Kidney (tissue), 14 donors: ENCODE data around the gene ZSWIM6. TPM values are rescaled to one million over a fixed set of nuclear protein-coding genes. Genes with fewer than 3 reads are reported as not detected.

ENCODE experiments used
- DNase-seq, 5 donors: peaks; one replicate each; pipeline ENCODE4 v3.0.0-alpha.2; 2013 to 2020
- FAIRE-seq: peaks from 2 replicates; lab custom pipeline; 2012; peaks lifted over from hg19 to GRCh38; lab: Jason Lieb, UNC
- H3K27ac ChIP-seq, 2 donors: one replicate each; pipeline ENCODE4 v1.7.0; 2013; ENCODE audit warnings: low read depth in 2 of 2, low read length in 2 of 2, inconsistent platforms in 1 of 2
- H3K27me3 ChIP-seq: one replicate; pipeline ENCODE4 v1.7.1; 2013; ENCODE audit warnings: low read length, inconsistent platforms; ENCODE audit not compliant: control insufficient read depth, insufficient read depth
- H3K36me3 ChIP-seq, 3 donors: one replicate each; pipeline versions ENCODE4 v1.7.0 to v1.7.1; 2013; ENCODE audit warnings: low read length in 3 of 3, control low read depth in 1 of 3, inconsistent platforms in 1 of 3; ENCODE audit not compliant: insufficient read depth in 3 of 3, control insufficient read depth in 2 of 3
- H3K4me1 ChIP-seq, 3 donors: one replicate each; pipeline versions ENCODE4 v1.7.0 to v1.7.1; 2013; ENCODE audit warnings: low read length in 3 of 3, inconsistent platforms in 1 of 3, low read depth in 1 of 3; ENCODE audit not compliant: control insufficient read depth in 2 of 3, insufficient read depth in 2 of 3
- H3K4me3 ChIP-seq, 3 donors: one replicate each; pipeline versions ENCODE4 v1.7.0 to v1.8.1; 2013; ENCODE audit warnings: low read length in 3 of 3, control low read depth in 1 of 3, inconsistent platforms in 1 of 3
- H3K9ac ChIP-seq, 3 donors: one replicate each; pipeline versions ENCODE4 v1.7.0 to v1.7.1; 2013; ENCODE audit warnings: low read length in 3 of 3, control low read depth in 1 of 3, inconsistent platforms in 1 of 3
- H3K9me3 ChIP-seq, 3 donors: one replicate each; pipeline versions ENCODE4 v1.7.0 to v1.7.1; 2013; ENCODE audit warnings: low read length in 3 of 3, control low read depth in 1 of 3, inconsistent platforms in 1 of 3; ENCODE audit not compliant: control insufficient read depth in 2 of 3, insufficient read depth in 1 of 3
- intact Hi-C: fragments of 100-400 bp; cut with DNase I; formaldehyde crosslinking; loops from one replicate; pipeline ENCODE4 v1.11.1; 2022
- polyA plus RNA-seq: library from polyadenylated mRNA; stranded (reverse); fragments of 350-450 nt; fragmentation: Illumina TruSeq; extraction: RNeasy Lipid Tissue Mini Kit (QIAGEN cat#74804); gene quantifications from one replicate; pipeline ENCODE4 v1.2.3, GENCODE V29; 2014; ENCODE audit warnings: low read depth, low replicate concordance; ENCODE audit not compliant: insufficient read depth
- total RNA-seq: library from RNA; stranded (reverse); fragmentation: NEBNext Ultra II Directional; extraction: Animal tissue kit (Norgen Biotek cat#: 25700); gene quantifications from one replicate; pipeline ENCODE4 v1.2.1, GENCODE V29; 2021
- TF ChIP-seq, protein P1 (sequence below): IDR thresholded peaks from 3 replicates; pipeline ENCODE4 v1.5.1; 2012; ENCODE audit warnings: mild to moderate bottlenecking, moderate library complexity, borderline replicate concordance; ENCODE audit not compliant: insufficient read depth; ENCODE audit errors: extremely low read depth
- donor health status: control.
- donor health status: control.
- donor health status: control.
- donor health status: control.
- donor health status: control.
- donor health status: DM: yes; HTN: yes; CAD: no.
- donor health status: Normal renal cell carcinoma (clear cell type).

Gene ZSWIM6
- total and polyA plus RNA-seq, 2 donors from 2014 or later = 2.9 to 20.3 TPM

DNA sequence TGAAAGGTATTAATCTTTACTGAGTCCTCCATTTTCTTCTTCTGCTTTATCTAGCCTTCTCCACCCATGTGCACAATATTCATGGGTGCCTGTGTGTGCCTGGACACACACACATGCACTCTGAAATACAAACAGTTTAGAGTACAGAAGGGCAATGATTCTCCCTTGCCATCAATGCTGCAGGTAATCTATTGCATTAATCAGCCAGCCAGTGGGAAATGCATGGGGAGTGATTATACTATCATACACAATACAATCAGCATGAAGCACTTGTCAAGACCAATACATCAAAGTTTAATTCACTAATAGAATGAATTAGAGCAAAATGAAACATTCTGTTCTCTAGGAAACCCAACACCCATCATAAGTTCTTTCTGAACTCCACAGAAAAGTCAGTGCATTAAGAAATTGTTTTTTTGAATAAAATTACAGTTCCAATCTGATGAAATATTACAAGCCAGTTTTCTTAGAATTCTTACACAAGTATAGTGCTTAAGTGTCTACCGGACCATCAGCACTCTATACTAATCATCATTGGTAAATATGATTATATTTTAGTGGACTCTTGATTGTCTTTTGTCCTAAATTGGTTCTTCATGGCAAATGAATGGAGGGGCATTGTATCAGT lies 172.2 kb downstream of the ZSWIM6 start:
- DNase-seq = no peak
- intact Hi-C loops = no loop called here
- TF ChIP-seq, protein P1, sequence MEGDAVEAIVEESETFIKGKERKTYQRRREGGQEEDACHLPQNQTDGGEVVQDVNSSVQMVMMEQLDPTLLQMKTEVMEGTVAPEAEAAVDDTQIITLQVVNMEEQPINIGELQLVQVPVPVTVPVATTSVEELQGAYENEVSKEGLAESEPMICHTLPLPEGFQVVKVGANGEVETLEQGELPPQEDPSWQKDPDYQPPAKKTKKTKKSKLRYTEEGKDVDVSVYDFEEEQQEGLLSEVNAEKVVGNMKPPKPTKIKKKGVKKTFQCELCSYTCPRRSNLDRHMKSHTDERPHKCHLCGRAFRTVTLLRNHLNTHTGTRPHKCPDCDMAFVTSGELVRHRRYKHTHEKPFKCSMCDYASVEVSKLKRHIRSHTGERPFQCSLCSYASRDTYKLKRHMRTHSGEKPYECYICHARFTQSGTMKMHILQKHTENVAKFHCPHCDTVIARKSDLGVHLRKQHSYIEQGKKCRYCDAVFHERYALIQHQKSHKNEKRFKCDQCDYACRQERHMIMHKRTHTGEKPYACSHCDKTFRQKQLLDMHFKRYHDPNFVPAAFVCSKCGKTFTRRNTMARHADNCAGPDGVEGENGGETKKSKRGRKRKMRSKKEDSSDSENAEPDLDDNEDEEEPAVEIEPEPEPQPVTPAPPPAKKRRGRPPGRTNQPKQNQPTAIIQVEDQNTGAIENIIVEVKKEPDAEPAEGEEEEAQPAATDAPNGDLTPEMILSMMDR = no peak
- Histone ChIP-seq H3K9ac (no peak overlapping the region), H3K27me3 (no peaks in the 10 kb centered on the region), H3K4me1 (no peaks in the 10 kb centered on the region), H3K27ac (no peak overlapping the region), H3K9me3 (no peaks in the 10 kb centered on the region), H3K36me3 (no peaks in the 10 kb centered on the region), H3K4me3 (no peak overlapping the region)
- FAIRE-seq = no peak

DNA sequence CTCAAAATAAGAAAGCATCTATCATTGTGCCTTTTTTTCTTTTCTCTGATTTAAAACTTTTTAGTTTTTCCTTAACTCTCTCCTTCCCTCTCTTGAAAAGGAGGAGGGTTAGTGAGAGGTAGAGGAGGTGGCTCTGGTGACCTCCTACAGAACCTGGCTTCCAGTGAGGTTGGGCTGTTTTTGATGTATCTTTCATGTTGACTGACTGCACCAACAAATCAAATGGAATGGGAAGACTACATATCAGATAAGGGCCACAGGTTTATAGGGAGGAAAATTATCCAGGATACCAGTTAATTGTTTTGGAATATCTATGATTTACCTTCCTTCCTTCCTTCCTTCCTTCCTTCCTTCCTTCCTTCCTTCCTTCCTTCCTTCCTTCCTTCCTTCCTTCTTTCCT lies 173.2 kb downstream of the ZSWIM6 start:
- Histone ChIP-seq H3K27ac (no peak overlapping the region), H3K9ac (no peak overlapping the region), H3K4me3 (no peak overlapping the region), H3K27me3 (no peaks in the 10 kb centered on the region), H3K4me1 (no peaks in the 10 kb centered on the region), H3K9me3 (no peaks in the 10 kb centered on the region), H3K36me3 (no peaks in the 10 kb centered on the region)
- DNase-seq = no peak
- intact Hi-C loops = no loop called here
- TF ChIP-seq, protein P1 = no peak
- no peak for FAIRE-seq

DNA sequence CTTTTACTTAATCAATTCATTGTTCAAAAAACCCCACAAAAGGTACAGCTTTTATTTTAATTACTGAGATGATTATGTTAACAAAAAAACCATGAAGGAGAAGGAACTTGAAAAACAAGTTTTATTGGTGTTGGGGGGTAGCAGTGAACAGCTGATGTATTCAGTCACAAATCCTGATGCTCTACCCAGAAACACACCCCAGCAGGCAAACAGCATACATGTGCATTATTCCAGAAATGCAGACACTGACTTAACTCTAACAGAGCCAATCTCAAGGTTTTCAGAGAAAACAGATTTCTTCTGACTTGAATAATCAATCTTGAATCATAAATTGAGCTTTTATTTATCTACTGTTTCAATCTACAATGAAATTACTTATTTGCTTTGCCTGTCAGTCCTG lies 175.2 kb downstream of the ZSWIM6 start:
- FAIRE-seq = no peak
- DNase-seq = peak in 2 of 5 donors; percentile 16 to 20
- H3K27ac ChIP-seq = no peak overlapping the region
- no peaks in the 10 kb centered on the region for H3K36me3 ChIP-seq
- TF ChIP-seq, protein P1 = no peak
- H3K27me3 ChIP-seq = no peaks in the 10 kb centered on the region
- H3K4me1 ChIP-seq = no peaks in the 10 kb centered on the region
- no peaks in the 10 kb centered on the region for H3K9me3 ChIP-seq
- H3K4me3 ChIP-seq = no peak overlapping the region
- H3K9ac ChIP-seq = no peak overlapping the region
- intact Hi-C loops = no loop called here

DNA sequence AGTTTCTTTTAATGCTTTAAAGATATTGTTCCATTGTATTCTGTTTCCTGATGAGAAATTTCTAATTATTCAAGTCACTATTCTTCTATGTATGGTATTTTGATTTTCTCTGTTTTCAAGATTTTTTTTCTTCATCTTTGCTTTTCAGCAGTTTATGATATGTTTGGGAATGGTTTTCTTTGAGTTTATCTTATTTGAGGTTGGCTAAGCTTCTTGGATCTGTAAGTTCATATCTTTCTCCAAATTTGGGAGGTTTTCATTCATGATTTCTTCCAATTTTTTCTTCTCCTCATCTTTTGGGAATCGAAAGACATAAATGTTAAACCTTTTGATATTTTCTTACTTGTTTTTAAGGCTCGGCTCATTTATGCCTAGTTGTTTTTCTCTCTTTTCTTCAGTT lies 184.9 kb downstream of the ZSWIM6 start:
- TF ChIP-seq, protein P1 = no peak
- no peak overlapping the region for H3K4me3 ChIP-seq
- intact Hi-C loops = no loop called here
- H3K4me1 ChIP-seq = no peaks in the 10 kb centered on the region
- FAIRE-seq (no peak), DNase-seq (no peak)
- no peaks in the 10 kb centered on the region for H3K27me3 ChIP-seq
- no peaks in the 10 kb centered on the region for H3K36me3 ChIP-seq
- no peak overlapping the region for H3K27ac ChIP-seq
- no peak overlapping the region for H3K9ac ChIP-seq
- no peaks in the 10 kb centered on the region for H3K9me3 ChIP-seq
